Measurements from ENCODE around the gene KMT2C. TPM values are rescaled to one million over a fixed set of nuclear protein-coding genes. Genes with fewer than 3 reads are reported as not detected.

Gene KMT2C
- total and polyA plus RNA-seq, 10 of the 15 experiments (the other 5 are each of a cell fraction or from before 2014, with no cell fraction given): 3.3 to 45.2 (median 19.2) TPM

DNA sequence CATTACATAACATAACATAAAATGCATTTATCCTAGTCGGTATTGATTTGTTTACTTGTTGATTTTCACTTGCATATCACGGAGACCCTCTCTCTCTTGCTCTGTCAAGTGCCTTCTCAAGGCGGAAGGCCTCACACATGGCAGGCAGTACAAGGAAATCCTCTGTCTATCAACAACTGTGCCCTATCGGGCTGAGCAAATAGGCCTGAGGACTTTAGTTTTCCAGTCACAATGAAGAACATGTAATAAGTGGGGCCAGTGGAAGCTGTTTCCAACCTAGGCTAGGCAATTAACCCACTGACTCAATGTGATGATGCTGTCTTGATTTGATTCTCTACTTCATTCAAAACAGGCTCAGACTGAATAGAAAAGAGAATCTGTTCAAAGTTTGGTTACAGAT is 44.9 kb upstream of the KMT2C start:
- 74% methylated on average over 4 of the region's 4 CpGs for WGBS (ENCODE audit: insufficient coverage, insufficient replicate concordance, low lambda C conversion rate, missing lambda C conversion rate)
- Histone ChIP-seq H3K9ac (ENCODE audit: control insufficient read depth, insufficient read depth, low read length) (no peak overlapping the region), H3K9me3 (replicated peaks; ENCODE audit: control insufficient read depth, insufficient read depth, low read length) (no peaks in the 10 kb centered on the region), H3K4me1 (ENCODE audit: control insufficient read depth, insufficient read depth, low read length) (no peaks in the 10 kb centered on the region), H3K36me3 (ENCODE audit: control insufficient read depth in 2 of 2, insufficient read depth in 2 of 2, low read length in 1 of 2) (no peaks in the 10 kb centered on the region), H3K27ac (ENCODE audit: control insufficient read depth, insufficient read depth) (no peak overlapping the region), H3K79me2 (ENCODE audit: control insufficient read depth, insufficient read depth, low read length) (no peaks in the 10 kb centered on the region), H3K4me2 (ENCODE audit: control insufficient read depth, insufficient read depth) (no peak overlapping the region), H3K4me3 (no peak overlapping the region), H3K27me3 (replicated peaks in 1 of 2; ENCODE audit: control insufficient read depth in 2 of 2, insufficient read depth in 2 of 2, low read length in 1 of 2) (no peaks in the 10 kb centered on the region), H2AFZ (ENCODE audit: control insufficient read depth, low read depth, low read length) (no peak overlapping the region), H4K20me1 (ENCODE audit: control insufficient read depth, insufficient read depth) (no peaks in the 10 kb centered on the region)
- FAIRE-seq (no peak), ATAC-seq (no peak), DNase-seq (ENCODE audit: low read depth, low spot score) (no peak)
- POLR2A ChIA-PET: no interaction called here
- in situ Hi-C loops (cut with MboI) (no loop called here), intact Hi-C loops (cut with micrococcal nuclease; ENCODE audit: unreplicated experiment) (no loop called here)
- TF ChIP-seq NR2C1 (IDR thresholded peaks at IDR 0.05): no peak
- TF ChIP-seq, protein P1, sequence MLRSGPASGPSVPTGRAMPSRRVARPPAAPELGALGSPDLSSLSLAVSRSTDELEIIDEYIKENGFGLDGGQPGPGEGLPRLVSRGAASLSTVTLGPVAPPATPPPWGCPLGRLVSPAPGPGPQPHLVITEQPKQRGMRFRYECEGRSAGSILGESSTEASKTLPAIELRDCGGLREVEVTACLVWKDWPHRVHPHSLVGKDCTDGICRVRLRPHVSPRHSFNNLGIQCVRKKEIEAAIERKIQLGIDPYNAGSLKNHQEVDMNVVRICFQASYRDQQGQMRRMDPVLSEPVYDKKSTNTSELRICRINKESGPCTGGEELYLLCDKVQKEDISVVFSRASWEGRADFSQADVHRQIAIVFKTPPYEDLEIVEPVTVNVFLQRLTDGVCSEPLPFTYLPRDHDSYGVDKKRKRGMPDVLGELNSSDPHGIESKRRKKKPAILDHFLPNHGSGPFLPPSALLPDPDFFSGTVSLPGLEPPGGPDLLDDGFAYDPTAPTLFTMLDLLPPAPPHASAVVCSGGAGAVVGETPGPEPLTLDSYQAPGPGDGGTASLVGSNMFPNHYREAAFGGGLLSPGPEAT (IDR thresholded peaks at IDR 0.05; ENCODE audit: low read depth): no peak
- no peak for TF ChIP-seq BRCA1 (IDR thresholded peaks at IDR 0.05; ENCODE audit: low read depth, low read length)
- TF ChIP-seq GABPA (IDR thresholded peaks at IDR 0.05; ENCODE audit: low read depth): no peak
- TF ChIP-seq PML (IDR thresholded peaks at IDR 0.05; ENCODE audit: low read length): no peak
- no peak for TF ChIP-seq HDAC2 (IDR thresholded peaks at IDR 0.05)
- TF ChIP-seq NR2C2 (IDR thresholded peaks at IDR 0.05; ENCODE audit: borderline replicate concordance, control insufficient read depth, insufficient read length, low read depth): no peak
- no peak for TF ChIP-seq ZSCAN29 (IDR thresholded peaks at IDR 0.05)
- TF ChIP-seq, protein P2, sequence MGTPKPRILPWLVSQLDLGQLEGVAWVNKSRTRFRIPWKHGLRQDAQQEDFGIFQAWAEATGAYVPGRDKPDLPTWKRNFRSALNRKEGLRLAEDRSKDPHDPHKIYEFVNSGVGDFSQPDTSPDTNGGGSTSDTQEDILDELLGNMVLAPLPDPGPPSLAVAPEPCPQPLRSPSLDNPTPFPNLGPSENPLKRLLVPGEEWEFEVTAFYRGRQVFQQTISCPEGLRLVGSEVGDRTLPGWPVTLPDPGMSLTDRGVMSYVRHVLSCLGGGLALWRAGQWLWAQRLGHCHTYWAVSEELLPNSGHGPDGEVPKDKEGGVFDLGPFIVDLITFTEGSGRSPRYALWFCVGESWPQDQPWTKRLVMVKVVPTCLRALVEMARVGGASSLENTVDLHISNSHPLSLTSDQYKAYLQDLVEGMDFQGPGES (IDR thresholded peaks at IDR 0.05): no peak
- TF ChIP-seq JUND (IDR thresholded peaks at IDR 0.05; ENCODE audit: low read depth, low read length): no peak
- CTCF ChIA-PET: no interaction called here
- RAD21 ChIA-PET (ENCODE audit: unreplicated experiment): no interaction called here
- BruUV-seq (replicated peaks): no TSS peak
- SMC1A ChIA-PET (ENCODE audit: uncharacterized antibody, unreplicated experiment): interaction anchor here (0.6 kb wide), 1 partner anchor 27 kb away, joined by 3 read pairs; no protein-coding TSS in a partner anchor

All from GM12878 (cell line).